ENCODE results near the gene RAMP3.

DNA sequence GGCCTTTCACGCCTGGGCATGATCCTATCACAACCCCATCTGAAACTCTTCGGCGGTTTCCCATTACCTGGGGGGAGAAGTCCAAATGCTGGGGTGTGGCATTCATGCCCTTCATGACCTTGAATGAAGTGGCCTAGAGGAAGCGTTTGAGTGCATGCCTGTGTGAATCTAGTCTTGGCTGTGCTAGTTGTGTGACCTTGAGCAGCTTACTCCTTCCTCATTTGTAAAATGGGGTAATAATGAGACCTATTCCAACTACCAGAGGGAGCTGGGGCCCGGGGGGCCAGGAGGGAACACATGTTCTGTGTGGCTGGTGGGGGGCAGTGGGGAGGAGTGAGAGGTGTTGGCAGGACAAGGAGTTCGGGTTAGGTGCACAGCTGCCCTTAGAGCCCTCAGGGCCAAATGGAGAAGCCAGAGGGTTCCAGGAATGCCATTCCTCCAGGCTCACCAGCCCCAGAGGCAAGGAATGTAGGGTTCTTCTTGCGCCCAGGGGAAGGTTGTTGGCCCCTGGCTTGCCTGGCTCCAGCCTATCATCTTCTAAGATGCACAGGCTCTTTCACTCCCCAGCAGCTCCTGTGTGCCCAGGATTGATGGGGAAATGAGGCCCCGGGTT, 24.8 kb upstream of the RAMP3 start:
- TF ChIP-seq, protein P1, sequence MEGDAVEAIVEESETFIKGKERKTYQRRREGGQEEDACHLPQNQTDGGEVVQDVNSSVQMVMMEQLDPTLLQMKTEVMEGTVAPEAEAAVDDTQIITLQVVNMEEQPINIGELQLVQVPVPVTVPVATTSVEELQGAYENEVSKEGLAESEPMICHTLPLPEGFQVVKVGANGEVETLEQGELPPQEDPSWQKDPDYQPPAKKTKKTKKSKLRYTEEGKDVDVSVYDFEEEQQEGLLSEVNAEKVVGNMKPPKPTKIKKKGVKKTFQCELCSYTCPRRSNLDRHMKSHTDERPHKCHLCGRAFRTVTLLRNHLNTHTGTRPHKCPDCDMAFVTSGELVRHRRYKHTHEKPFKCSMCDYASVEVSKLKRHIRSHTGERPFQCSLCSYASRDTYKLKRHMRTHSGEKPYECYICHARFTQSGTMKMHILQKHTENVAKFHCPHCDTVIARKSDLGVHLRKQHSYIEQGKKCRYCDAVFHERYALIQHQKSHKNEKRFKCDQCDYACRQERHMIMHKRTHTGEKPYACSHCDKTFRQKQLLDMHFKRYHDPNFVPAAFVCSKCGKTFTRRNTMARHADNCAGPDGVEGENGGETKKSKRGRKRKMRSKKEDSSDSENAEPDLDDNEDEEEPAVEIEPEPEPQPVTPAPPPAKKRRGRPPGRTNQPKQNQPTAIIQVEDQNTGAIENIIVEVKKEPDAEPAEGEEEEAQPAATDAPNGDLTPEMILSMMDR (conservative IDR thresholded peaks at IDR 0.05; ENCODE audit: low read length), result no peak
- no peak for TF ChIP-seq EZH2phosphoT487 (IDR thresholded peaks at IDR 0.05; ENCODE audit: borderline replicate concordance)

Measured in Loucy (cell line).